K562 (cell line): ENCODE data around the gene SDK1.

Experiments
- CHD7 ChIP-seq: fragments of 200-600 bp; sonication (generic); IDR thresholded peaks from one replicate; pipeline ENCODE4 v1.6.1; 2012; ENCODE audit warnings: mild to moderate bottlenecking, low read depth, low read length, inconsistent platforms
- POLR2A ChIP-seq: fragments of 450-650 bp; conservative IDR thresholded peaks from 2 replicates; pipeline ENCODE4 v1.6.1; 2016

DNA sequence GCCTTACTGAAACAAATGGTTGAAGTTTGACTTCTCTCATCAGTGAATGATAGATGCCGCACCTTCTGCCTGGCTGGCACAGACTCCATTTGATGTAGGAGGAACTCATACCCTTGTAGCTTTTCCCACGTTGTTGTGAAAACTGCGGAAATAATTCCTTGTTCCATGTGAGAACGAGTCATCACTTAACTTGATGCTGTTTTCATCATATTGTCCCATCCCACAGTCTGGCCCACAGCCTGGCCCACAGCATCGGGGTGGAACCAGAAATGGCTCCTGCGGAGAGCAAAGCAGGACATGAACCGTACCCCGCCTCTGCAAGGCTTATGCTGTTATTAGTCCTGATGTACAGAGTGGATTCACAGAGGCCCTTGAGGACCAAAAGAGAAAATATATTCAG lies 587.0 kb downstream of the SDK1 start:
- TF ChIP-seq POLR2A, result no peak
- no peak for TF ChIP-seq CHD7
